Activated T-cell treated with anti-CD3 and anti-CD28 coated beads for 4 hours (primary cell): ENCODE measurements around the gene CWC27.
"Not testable (repeated sequence)": the region's sequence is repeated elsewhere in the genome, so short reads cannot be mapped to it uniquely, and the experiment has no call there.

Source experiments
- DNase-seq: peaks from one replicate; pipeline ENCODE4 v3.0.0-alpha.2; 2020

CWC27 gene

GRCh38 chr5:64853777-64854176 is 85.0 kb downstream of the CWC27 start:
- DNase-seq = no peak

GRCh38 chr5:64854855-64855254 is 86.1 kb downstream of the CWC27 start:
- no peak for DNase-seq

- DNase-seq = no peak
Measured at GRCh38 chr5:64859881-64860280, 91.2 kb downstream of the CWC27 start.

DNA sequence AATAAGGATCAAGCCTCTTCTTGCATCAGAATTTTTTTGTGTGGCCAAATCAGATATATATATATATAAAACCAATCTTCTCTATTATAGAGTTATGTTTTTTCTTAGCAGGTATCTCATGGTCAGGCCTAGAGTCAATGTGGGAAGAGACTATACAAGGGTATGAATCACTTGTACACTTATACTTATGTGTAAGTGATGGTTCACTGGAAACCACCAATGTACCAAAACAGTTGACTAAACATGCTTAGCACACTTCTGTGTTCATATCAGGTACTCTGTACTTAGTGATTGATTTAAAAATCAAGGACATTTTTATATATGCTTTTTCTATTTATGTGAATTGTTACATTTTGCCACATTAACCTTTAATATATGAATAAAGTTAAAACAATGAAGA is 92.6 kb downstream of the CWC27 start:
- no peak for DNase-seq

DNA sequence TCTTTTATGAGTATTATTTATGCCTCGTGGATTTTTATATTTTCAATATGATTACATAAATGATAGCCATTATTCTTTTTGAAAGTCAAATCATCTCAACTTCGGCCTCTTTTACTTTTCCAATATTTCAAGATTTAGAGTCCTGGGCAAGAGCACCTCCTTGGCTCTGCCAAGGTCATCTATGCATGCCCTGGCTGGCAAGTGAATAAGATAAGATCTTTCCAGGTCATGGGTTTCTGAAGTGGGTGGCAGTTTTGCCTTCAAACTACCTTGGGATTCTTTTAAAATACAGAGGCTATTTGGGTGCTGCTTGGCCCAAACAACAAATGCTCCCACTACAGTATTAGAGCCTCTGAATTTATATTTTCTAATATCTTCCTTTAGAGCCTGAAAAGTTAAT is 95.4 kb downstream of the CWC27 start:
- DNase-seq = no peak

DNA sequence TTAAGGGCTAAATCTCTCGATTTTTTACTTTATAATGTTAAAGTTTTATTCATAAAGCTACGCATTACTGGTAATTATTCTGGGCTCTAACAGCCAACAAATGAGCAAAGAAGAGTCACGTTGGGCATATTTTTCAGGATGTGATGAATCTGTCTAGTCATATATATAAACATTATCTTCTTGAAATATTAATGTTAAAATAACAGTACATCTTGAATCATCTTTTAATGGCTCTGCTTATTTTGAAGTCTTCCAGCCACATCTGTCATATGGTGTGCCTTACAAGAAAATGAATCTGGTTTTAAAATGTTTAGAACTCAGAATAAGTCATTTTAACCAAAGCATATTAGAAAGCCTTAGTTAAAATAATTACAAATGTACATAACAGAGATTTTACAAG is 96.9 kb downstream of the CWC27 start:
- DNase-seq = no peak

DNA sequence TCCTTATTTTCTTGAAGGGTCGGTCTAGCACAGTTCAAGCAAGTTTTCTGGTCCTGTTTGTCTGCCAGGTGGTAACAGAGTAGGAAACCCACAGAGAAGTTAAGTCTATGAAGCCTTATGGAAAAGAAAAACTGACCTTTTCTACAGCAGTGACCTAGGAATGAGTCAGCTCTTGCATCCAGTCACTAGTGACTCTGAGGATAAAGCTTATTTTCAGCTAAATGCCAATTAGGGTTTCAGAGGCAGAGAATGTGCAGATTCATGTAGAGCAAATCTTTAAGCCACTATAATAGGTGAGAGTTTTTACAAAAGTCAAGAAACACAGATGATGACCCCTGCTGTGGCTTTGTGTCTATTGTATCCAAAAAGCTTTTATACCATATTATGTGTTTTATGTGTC is 100.7 kb downstream of the CWC27 start:
- no peak for DNase-seq

GRCh38 chr5:64872044-64872443 is 103.3 kb downstream of the CWC27 start:
- DNase-seq = no peak

DNA sequence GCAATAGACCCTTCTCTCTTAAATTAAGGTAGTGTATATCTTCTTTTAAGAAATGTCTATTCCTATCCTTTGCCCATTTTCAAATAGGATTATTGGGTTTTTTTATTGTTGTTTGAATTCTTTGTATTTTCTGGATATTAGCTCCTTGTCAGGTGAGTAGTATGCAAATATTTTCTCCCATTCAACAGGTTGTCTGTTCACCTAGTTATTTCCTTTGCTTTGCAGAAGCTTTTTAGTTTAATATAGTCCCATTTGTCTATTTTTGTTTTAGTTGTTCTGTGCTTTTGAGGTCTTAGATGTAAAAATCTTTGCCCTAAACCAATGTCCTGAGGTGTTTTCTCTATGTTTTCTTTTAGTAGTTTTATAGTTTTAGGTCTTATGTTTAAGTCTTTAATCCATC is 104.7 kb downstream of the CWC27 start:
- no peak for DNase-seq

GRCh38 chr5:64874753-64875152 is 106.0 kb downstream of the CWC27 start:
- DNase-seq = no peak

GRCh38 chr5:64876203-64876602 is 107.5 kb downstream of the CWC27 start:
- DNase-seq = no peak

DNA sequence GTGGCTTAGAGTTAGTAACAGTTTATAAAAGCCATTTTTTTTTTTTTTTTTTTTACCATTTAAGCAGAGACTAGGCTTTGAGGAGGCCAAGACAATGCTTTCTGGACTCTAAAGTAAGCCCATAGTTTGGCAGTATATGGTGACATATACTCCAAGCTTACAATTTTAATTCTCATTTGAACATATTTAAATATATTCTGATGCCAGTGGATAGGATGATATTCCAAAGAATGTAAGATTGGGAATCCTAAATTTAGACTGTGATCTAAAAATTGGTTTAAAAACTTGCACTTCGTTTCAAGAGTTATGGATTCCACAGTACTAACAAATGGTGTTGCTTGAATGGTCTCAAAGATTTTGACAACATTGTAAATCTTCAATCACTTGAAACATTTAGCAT is 112.1 kb downstream of the CWC27 start:
- no peak for DNase-seq

DNA sequence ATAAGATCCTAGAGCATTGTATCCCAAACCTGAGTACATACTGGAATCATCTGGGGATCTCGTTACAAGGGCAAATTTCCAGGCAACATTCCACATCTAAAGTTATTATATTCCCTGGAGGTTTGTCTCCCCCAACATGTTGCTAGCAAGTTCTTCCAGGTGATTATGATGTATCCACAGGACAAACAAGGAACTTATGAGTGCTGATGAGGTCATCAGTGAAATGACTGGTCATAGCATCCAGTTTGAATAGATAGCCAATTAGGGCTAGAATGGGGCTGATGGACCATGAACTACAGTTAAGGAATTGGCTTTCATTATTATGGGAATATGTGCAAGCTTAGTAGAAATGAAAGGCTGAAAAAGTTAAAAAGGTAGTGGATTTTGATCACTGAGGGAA is 115.2 kb downstream of the CWC27 start:
- no peak for DNase-seq

- DNase-seq = no peak
Measured at GRCh38 chr5:64884541-64884940, 115.8 kb downstream of the CWC27 start.

GRCh38 chr5:64887910-64888309 is 119.2 kb downstream of the CWC27 start:
- DNase-seq = no peak

DNA sequence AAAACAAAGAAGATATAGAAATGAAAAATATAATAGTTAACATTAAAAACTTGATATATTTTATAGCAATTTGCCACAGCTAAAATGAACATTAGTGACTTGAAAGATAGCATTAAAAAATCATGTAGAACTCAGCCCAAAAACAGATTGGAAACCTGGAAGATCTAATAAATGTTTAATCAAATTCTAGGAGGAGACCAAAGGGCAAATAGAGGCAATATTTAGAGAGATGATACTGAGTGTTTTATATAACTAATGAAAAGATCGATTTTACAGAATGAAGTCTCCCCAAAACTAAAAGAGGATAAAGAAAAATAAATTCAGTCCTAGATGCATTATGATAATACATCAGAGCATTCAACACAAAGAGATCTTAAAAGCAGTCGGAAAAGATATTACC is 127.0 kb downstream of the CWC27 start:
- DNase-seq = no peak

DNA sequence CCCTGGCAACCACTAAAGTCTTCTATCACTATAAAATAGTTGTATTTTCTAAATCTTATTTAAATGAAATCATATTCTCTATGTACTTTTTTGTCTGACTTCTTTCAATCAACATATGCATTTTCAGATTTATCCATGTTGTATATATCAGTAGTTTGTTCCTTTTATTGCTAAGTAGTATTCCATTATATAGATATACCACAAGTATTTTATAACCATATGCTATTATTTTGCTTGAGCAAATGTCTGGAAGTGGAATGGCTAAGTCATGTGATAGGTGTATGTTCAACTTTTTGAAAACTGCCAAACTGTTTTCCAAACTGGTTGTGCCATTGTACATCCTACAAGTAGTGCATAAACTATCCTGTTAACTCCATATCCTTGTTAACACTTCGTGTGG is 131.1 kb downstream of the CWC27 start:
- DNase-seq = no peak

GRCh38 chr5:64900618-64901017 is 131.9 kb downstream of the CWC27 start:
- DNase-seq = no peak

- DNase-seq = not testable (repeated sequence)
Measured at GRCh38 chr5:64907399-64907798, 138.7 kb downstream of the CWC27 start.

DNA sequence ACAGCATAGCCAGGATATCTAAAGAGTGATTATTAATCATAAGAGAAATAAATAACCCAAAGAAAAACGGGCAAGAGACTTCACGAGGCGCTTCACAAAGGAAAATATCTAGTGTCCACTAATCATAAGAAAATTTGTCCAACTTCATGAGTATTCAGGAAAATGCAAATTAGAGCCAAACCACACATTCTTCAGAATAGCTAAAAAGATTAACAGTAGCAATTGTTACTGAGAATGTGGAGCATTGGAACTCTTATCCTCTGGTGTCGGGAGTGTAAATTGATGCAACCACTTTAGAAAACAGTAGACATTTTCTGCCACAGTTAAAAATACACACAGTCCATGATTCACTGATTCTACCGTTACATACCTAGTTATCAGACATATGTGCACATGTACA is 145.7 kb downstream of the CWC27 start:
- DNase-seq = no peak

DNA sequence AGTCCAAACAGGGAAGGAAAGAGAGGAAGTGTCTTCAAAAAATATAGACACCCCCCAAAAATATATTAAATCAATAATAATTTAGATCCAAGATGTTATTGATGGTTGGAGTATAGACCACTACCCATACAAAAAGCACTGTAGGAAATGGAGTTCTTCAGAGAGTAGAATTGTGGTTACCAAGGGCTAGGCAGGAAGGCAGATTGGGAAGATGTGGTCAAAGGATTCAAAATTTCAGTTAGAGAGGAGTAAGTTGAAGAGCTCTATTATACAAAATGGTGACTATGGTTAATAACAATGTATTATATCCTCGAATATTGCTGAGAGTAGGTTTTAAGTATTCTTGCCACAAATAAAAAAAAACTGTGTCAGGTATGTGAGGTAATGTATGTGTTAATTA is 149.4 kb downstream of the CWC27 start:
- DNase-seq = no peak

GRCh38 chr5:64921386-64921785 is 152.7 kb downstream of the CWC27 start:
- DNase-seq = no peak

GRCh38 chr5:64923151-64923685 is 154.5 kb downstream of the CWC27 start:
- no peak for DNase-seq

- DNase-seq = no peak
Measured at GRCh38 chr5:64925123-64925522, 156.4 kb downstream of the CWC27 start.

GRCh38 chr5:64929833-64930232 is 161.1 kb downstream of the CWC27 start:
- no peak for DNase-seq
